Chondrocyte (in vitro differentiated cells): ENCODE data around the gene PRPSAP1. TPM values are rescaled to one million over a fixed set of nuclear protein-coding genes. Genes with fewer than 3 reads are reported as not detected.

Source experiments
- DNase-seq: peaks from one replicate; pipeline ENCODE4 v3.0.0; 2021; ENCODE audit warnings: mixed read lengths, low spot score
- H3K27ac Mint-ChIP-seq: one replicate; pipeline ENCODE4 v1.8.0; 2021; ENCODE audit warnings: mild to moderate bottlenecking, moderate library complexity, mixed read lengths; ENCODE audit not compliant: unreplicated experiment
- H3K27me3 Mint-ChIP-seq: 2 replicates; pipeline ENCODE4 v1.8.0; 2021; ENCODE audit warnings: low read depth, mixed read lengths
- H3K36me3 Mint-ChIP-seq: 2 replicates; pipeline ENCODE4 v1.8.0; 2021; ENCODE audit warnings: low read depth, mixed read lengths
- H3K4me1 Mint-ChIP-seq: 2 replicates; pipeline ENCODE4 v1.8.0; 2021; ENCODE audit warnings: low read depth, mild to moderate bottlenecking, mixed read lengths
- H3K4me3 Mint-ChIP-seq: one replicate; pipeline ENCODE4 v1.8.0; 2021; ENCODE audit warnings: mild to moderate bottlenecking, moderate library complexity, mixed read lengths; ENCODE audit not compliant: unreplicated experiment
- H3K9me3 Mint-ChIP-seq: 2 replicates; pipeline ENCODE4 v1.8.0; 2021; ENCODE audit warnings: low read depth, mixed read lengths
- total RNA-seq: library from RNA; stranded (reverse); gene quantifications from 3 replicates; pipeline ENCODE4 v1.2.1, GENCODE V29; 2021
- TF ChIP-seq, protein P1 (sequence below): fragments of 200-600 bp; sonication (generic); IDR thresholded peaks from 2 replicates; pipeline ENCODE4 v1.5.0; 2021; ENCODE audit warnings: antibody characterized with exemption, mild to moderate bottlenecking, moderate library complexity

PRPSAP1 gene
- total RNA-seq, 1 donor from 2014 or later: 59.0 TPM

DNA sequence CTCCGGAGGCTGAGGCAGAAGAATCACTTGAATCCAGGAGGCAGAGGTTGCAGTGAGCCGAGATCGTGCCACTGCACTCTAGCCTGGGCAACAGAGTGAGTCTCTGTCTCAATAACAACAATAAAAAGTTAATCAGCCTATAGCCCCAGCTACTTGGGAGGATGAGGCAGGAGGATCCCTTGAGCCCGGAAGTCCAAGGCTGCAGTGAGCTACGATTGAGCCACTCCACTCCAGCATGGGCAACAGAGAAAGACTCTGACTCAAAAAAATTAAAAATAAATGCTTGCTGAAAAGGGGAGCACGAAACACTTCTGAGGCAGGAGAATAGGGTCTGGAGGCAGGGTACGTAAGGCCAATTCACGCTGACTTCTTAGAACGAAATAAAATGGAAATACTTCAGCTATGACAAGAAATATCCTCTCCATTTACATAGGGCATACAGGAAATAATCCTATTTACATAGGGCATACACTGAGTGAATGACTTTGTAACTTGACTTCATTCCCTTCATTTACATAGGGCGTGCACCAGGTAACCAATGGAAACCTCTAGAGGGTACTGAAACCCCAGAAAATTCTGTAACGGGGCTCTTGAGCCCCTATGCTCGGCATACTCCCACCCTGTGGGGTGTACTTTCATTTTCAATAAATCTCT is 3.2 kb upstream of the PRPSAP1 start:
- H3K27ac Mint-ChIP-seq: no peak overlapping the region
- TF ChIP-seq, protein P1, sequence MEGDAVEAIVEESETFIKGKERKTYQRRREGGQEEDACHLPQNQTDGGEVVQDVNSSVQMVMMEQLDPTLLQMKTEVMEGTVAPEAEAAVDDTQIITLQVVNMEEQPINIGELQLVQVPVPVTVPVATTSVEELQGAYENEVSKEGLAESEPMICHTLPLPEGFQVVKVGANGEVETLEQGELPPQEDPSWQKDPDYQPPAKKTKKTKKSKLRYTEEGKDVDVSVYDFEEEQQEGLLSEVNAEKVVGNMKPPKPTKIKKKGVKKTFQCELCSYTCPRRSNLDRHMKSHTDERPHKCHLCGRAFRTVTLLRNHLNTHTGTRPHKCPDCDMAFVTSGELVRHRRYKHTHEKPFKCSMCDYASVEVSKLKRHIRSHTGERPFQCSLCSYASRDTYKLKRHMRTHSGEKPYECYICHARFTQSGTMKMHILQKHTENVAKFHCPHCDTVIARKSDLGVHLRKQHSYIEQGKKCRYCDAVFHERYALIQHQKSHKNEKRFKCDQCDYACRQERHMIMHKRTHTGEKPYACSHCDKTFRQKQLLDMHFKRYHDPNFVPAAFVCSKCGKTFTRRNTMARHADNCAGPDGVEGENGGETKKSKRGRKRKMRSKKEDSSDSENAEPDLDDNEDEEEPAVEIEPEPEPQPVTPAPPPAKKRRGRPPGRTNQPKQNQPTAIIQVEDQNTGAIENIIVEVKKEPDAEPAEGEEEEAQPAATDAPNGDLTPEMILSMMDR: no peak
- no peak overlapping the region for H3K4me3 Mint-ChIP-seq

DNA sequence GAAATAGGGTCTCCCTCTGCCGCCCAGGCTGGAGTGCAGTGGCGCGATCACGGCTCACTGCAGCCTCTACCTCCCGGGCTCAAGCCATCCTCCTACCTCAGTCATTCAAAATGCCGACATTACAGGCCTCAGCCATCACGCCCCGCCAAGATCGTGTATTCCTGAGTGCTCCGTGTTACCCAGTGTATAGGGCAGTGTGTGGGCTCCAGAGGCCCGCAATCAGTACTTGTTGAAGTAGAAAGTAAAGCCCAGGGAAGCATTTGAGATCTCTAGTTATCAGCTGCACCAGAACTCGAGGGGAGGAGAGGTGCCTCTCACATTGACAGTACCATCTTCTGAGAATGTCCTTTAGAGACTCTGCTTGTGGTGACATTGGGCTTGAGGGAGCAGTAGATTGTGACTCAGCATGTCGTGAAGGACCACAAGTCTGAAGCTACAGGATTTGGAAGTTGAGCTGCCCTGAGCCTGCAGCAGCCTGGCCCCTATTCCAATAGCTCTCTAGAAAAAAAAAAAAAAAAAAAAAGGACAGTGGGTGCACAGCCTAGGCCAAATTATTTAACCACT is 1.1 kb upstream of the PRPSAP1 start:
- Mint-ChIP-seq H3K4me1 (peaks cover 27% of the 10 kb centered on the region), H3K36me3 (no peaks in the 10 kb centered on the region), H3K9me3 (no peaks in the 10 kb centered on the region), H3K27ac (no peak overlapping the region), H3K27me3 (no peaks in the 10 kb centered on the region), H3K4me3 (peak overlapping the region; percentile 60)
- TF ChIP-seq, protein P1: no peak
- no peak for DNase-seq

More for the DNA sequence above, 3.2 kb upstream of the PRPSAP1 start:
- Mint-ChIP-seq H3K9me3 (no peaks in the 10 kb centered on the region), H3K27me3 (no peaks in the 10 kb centered on the region), H3K4me1 (peaks cover 24% of the 10 kb centered on the region), H3K36me3 (no peaks in the 10 kb centered on the region)
- DNase-seq: no peak

DNA sequence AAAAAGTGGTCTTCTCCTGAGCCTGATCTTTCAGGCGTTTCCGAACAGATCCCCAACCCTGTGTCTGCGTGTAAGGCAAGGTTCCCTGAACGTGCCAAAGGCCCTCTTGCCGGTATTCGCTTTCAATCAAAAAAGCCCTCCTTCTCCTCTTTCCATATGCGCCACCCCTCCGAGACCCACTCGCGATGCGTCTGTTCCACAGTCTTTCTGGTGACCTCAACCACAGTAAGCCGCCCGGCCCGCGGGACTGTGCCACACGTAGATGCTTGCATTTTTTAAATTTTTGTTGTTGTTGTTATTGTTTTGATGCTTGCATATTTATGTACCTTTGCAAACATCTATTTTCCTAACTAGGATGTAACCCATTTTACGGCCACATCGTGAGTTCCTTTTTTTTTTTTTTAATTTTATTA is 607 bp upstream of the PRPSAP1 start:
- H3K27me3 Mint-ChIP-seq: no peaks in the 10 kb centered on the region
- no peak for DNase-seq
- H3K36me3 Mint-ChIP-seq: no peaks in the 10 kb centered on the region
- H3K27ac Mint-ChIP-seq: peak overlapping the region; percentile 96
- H3K4me3 Mint-ChIP-seq: peak overlapping the region; percentile 88
- TF ChIP-seq, protein P1: no peak
- H3K4me1 Mint-ChIP-seq: peaks cover 27% of the 10 kb centered on the region
- H3K9me3 Mint-ChIP-seq: no peaks in the 10 kb centered on the region

GRCh38 chr17:76353004-76353598 is 615 bp downstream of the PRPSAP1 start:
- TF ChIP-seq, protein P1: no peak
- Mint-ChIP-seq H3K4me1 (peaks cover 27% of the 10 kb centered on the region), H3K9me3 (no peaks in the 10 kb centered on the region), H3K27ac (peak overlapping the region; percentile 96), H3K36me3 (no peaks in the 10 kb centered on the region), H3K4me3 (peak overlapping the region; percentile 88), H3K27me3 (no peaks in the 10 kb centered on the region)
- DNase-seq: no peak

GRCh38 chr17:76351526-76352071 is 2.1 kb downstream of the PRPSAP1 start:
- DNase-seq: no peak
- Mint-ChIP-seq H3K4me3 (peak overlapping the region; percentile 88), H3K27me3 (no peaks in the 10 kb centered on the region), H3K4me1 (peaks cover 27% of the 10 kb centered on the region), H3K36me3 (peaks cover 8% of the 10 kb centered on the region), H3K27ac (peak overlapping the region; percentile 61), H3K9me3 (no peaks in the 10 kb centered on the region)
- TF ChIP-seq, protein P1: no peak
